HFF-Myc (cell line): ENCODE measurements around the gene TPI1.

Experiments
- DNase-seq: peaks from one replicate; pipeline ENCODE4 v3.0.0-alpha.2; 2011; ENCODE audit warnings: low read depth; ENCODE audit errors: extremely low read depth
- H3K4me3 ChIP-seq: replicated peaks from 2 replicates; pipeline ENCODE4 v1.5.1; 2011; ENCODE audit warnings: low read depth, mild to moderate bottlenecking, control low read depth, low read length
- CTCF ChIP-seq: IDR thresholded peaks from 2 replicates; pipeline ENCODE4 v1.5.1; 2012; ENCODE audit warnings: mild to moderate bottlenecking, low read depth, low read length, control low read depth; ENCODE audit errors: missing control alignments

Gene TPI1

GRCh38 chr12:6821591-6822425, 45.5 kb upstream of the TPI1 start, which contains the start of gene GPR162:
Gene GPR162, plus strand, starts transcription at chr12:6821821. Its CDS starts 2,078 bp downstream, at chr12:6823899.
- peak within 1 kb of the TSS; percentile 43 for H3K4me3 ChIP-seq
- TF ChIP-seq CTCF, result no peak
- no peak for DNase-seq

GRCh38 chr12:6822426-6823135, 44.8 kb upstream of the TPI1 start:
- no peak for DNase-seq
- TF ChIP-seq CTCF, result no peak

GRCh38 chr12:6823182-6824084, 43.9 kb upstream of the TPI1 start:
- no peak for DNase-seq
- no peak for TF ChIP-seq CTCF
- no peak overlapping the region for H3K4me3 ChIP-seq

More at GRCh38 chr12:6822426-6823135, 44.8 kb upstream of the TPI1 start:
- peak overlapping the region; percentile 43 for H3K4me3 ChIP-seq

GRCh38 chr12:6824085-6824775, 43.1 kb upstream of the TPI1 start:
- DNase-seq, result no peak

GRCh38 chr12:6824901-6825381, 42.4 kb upstream of the TPI1 start:
- peak overlapping the region; percentile 29 for H3K4me3 ChIP-seq
- TF ChIP-seq CTCF, result no peak
- DNase-seq, result no peak

More at GRCh38 chr12:6824085-6824775, 43.1 kb upstream of the TPI1 start:
- no peak for TF ChIP-seq CTCF
- H3K4me3 ChIP-seq, result no peak overlapping the region
